Mucosa of descending colon (tissue), 3 donors: ENCODE results near the gene FBXL7. TPM values are rescaled to one million over a fixed set of nuclear protein-coding genes. Genes with fewer than 3 reads are reported as not detected.

ENCODE experiments used
- ATAC-seq: fragments of 200-7000 bp; cut with Tn5 transposase; one replicate; pipeline ENCODE4 v1.9.1; 2020; ENCODE audit warnings: mild to moderate bottlenecking, moderate library complexity
- DNase-seq, 3 donors: peaks; one replicate each; pipeline ENCODE4 v3.0.0-alpha.2; 2020
- H3K36me3 ChIP-seq: fragments of 200-600 bp; one replicate; pipeline ENCODE4 v1.8.0; 2021; ENCODE audit warnings: low read depth, mild to moderate bottlenecking
- H3K4me1 ChIP-seq: fragments of 200-600 bp; one replicate; pipeline ENCODE4 v1.8.0; 2021; ENCODE audit warnings: low read depth, mild to moderate bottlenecking
- H3K4me3 ChIP-seq: fragments of 200-600 bp; one replicate; pipeline ENCODE4 v1.8.0; 2021; ENCODE audit warnings: mild to moderate bottlenecking
- H3K9me3 ChIP-seq: fragments of 200-600 bp; one replicate; pipeline ENCODE4 v1.8.0; 2021; ENCODE audit warnings: mild to moderate bottlenecking
- CTCF ChIP-seq: fragments of 200-600 bp; IDR thresholded peaks from one replicate; pipeline ENCODE4 v1.8.0; 2022; ENCODE audit warnings: antibody characterized with exemption, mild to moderate bottlenecking
- intact Hi-C, 2 donors: fragments of 100-400 bp; cut with DNase I in 1 of 2; cut with micrococcal nuclease in 1 of 2; formaldehyde crosslinking; loops; one replicate each; pipeline versions ENCODE4 v1.11.0 to v1.11.1; 2022; cut with DNase I, micrococcal nuclease
- total RNA-seq, 3 donors: library from RNA; stranded (reverse); fragmentation: NEBNext Ultra II Directional in 2 of 3; extraction: Animal tissue kit (Norgen Biotek cat#: 25700) in 2 of 3; gene quantifications; one replicate each; pipeline versions ENCODE4 v1.2.1 to v1.2.4, GENCODE V29; 2021 to 2023
- donor health status: DM: no; HTN: no; CAD: no; lungs with moderate emphysema.
- donor health status: DM: no; HTN: no; CAD: no.
- donor health status: DM: no; HTN: yes; CAD: no.

The FBXL7 gene
- total RNA-seq, 3 donors from 2014 or later, result 1.6 to 21.4 (median 3.4) TPM

- H3K9me3 ChIP-seq, result peaks cover 3% of the 10 kb centered on the region
- no peak for ATAC-seq
- H3K36me3 ChIP-seq, result no peaks in the 10 kb centered on the region
- no peak for DNase-seq
- no peak for TF ChIP-seq CTCF
- no peak overlapping the region for H3K4me3 ChIP-seq
- H3K4me1 ChIP-seq, result no peaks in the 10 kb centered on the region
- intact Hi-C loops, result no loop called here
These were observed 85.1 kb downstream of the FBXL7 start for GRCh38 chr5:15585128-15585527.

- no peak for ATAC-seq
- TF ChIP-seq CTCF, result no peak
- intact Hi-C loops, result no loop called here
- Histone ChIP-seq H3K36me3 (no peaks in the 10 kb centered on the region), H3K4me1 (no peaks in the 10 kb centered on the region), H3K4me3 (no peak overlapping the region), H3K9me3 (peaks cover 3% of the 10 kb centered on the region)
- no peak for DNase-seq
These were observed 86.0 kb downstream of the FBXL7 start for GRCh38 chr5:15585841-15586591.

GRCh38 chr5:15587916-15588315 is 87.9 kb downstream of the FBXL7 start:
- TF ChIP-seq CTCF, result no peak
- intact Hi-C loops, result no loop called here
- no peak for ATAC-seq

DNA sequence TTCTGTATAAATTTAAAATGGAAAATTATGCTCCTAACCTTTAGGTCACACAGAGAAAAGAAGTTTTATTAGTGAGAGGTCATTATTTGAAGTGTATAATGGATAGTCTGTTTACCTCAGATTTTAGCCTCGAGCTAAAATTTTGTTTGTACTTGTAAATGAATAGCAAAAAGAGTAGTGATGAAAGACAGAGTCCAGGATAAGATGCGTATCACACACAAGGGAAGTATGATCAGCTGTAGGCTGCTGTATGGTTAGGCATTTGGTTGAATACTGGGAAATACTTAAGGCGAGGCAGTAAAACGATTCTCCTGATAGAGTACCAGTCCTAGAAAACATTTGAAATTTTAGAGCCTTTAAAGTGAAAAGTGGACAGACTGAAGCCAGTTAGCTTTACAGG is 92.7 kb downstream of the FBXL7 start:
- no peaks in the 10 kb centered on the region for H3K36me3 ChIP-seq
- intact Hi-C loops, result no loop called here
- H3K9me3 ChIP-seq, result no peaks in the 10 kb centered on the region
- TF ChIP-seq CTCF, result no peak
- no peak for ATAC-seq
- no peak overlapping the region for H3K4me3 ChIP-seq
- DNase-seq, result no peak
- H3K4me1 ChIP-seq, result no peaks in the 10 kb centered on the region

More at GRCh38 chr5:15587916-15588315, 87.9 kb downstream of the FBXL7 start:
- H3K4me1 ChIP-seq, result no peaks in the 10 kb centered on the region
- no peak for DNase-seq
- H3K36me3 ChIP-seq, result no peaks in the 10 kb centered on the region
- H3K4me3 ChIP-seq, result no peak overlapping the region
- peaks cover 3% of the 10 kb centered on the region for H3K9me3 ChIP-seq

DNA sequence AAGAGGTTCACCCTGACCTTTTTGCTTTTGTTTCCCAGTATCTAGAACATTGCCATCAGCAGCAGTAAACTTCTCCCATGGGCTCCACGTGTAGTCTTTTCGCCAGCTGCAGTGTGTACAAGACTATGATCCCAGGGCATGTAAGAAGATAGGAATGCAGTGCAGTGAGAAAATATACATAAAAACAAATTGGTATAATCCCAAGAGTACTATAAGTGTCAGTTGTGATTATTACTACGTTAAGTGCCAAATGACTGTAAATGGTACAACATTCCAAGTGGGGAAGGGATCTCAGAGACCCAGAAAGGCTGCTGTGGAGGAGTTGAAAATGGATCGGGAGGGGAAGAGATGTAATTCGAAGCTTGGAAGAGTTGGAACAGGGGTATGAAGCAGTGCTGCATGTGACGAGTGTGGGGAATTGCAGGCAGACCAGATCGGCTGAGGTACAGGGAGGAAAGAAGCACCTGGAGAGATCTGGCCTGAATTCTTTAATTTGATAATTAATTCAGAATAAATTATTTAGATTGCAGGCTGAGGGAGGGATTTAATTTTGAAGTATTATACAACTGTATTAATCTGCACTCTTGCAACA is 95.1 kb downstream of the FBXL7 start:
- Histone ChIP-seq H3K4me1 (no peaks in the 10 kb centered on the region), H3K9me3 (no peaks in the 10 kb centered on the region)
- intact Hi-C loops, result no loop called here

More for the DNA sequence above, 95.1 kb downstream of the FBXL7 start:
- ATAC-seq, result no peak
- H3K4me3 ChIP-seq, result no peak overlapping the region
- DNase-seq, result no peak
- no peak for TF ChIP-seq CTCF
- H3K36me3 ChIP-seq, result no peaks in the 10 kb centered on the region
